Liver (tissue), 9 donors: ENCODE data around the gene ZNF454. TPM values are rescaled to one million over a fixed set of nuclear protein-coding genes. Genes with fewer than 3 reads are reported as not detected.

Experiments
- DNase-seq: peaks from one replicate; pipeline ENCODE4 v3.0.0-alpha.2; 2017; ENCODE audit warnings: low spot score
- H3K27ac ChIP-seq, 2 donors: one replicate each; pipeline ENCODE4 v1.7.0; 2013; ENCODE audit warnings: inconsistent platforms in 2 of 2, low read length in 2 of 2, control low read depth in 1 of 2, low read depth in 1 of 2, mild to moderate bottlenecking in 1 of 2
- H3K27me3 ChIP-seq, 4 donors: one replicate each; pipeline versions ENCODE4 v1.6.1 to v1.7.0; 2013; ENCODE audit warnings: low read length in 3 of 4, inconsistent platforms in 1 of 4, mild to moderate bottlenecking in 1 of 4, moderate library complexity in 1 of 4; ENCODE audit not compliant: control insufficient read depth in 4 of 4, insufficient read depth in 4 of 4
- H3K36me3 ChIP-seq, 4 donors: one replicate each; pipeline versions ENCODE4 v1.6.1 to v1.7.0; 2013; ENCODE audit warnings: low read length in 3 of 4, mild to moderate bottlenecking in 3 of 4, low read depth in 1 of 4, moderate library complexity in 1 of 4; ENCODE audit not compliant: control insufficient read depth in 4 of 4, insufficient read depth in 3 of 4
- H3K4me1 ChIP-seq, 4 donors: one replicate each; pipeline versions ENCODE4 v1.6.1 to v1.7.0; 2013; ENCODE audit warnings: low read length in 3 of 4, mild to moderate bottlenecking in 3 of 4, moderate library complexity in 1 of 4; ENCODE audit not compliant: control insufficient read depth in 4 of 4, insufficient read depth in 4 of 4
- H3K4me3 ChIP-seq, 3 donors: one replicate each; pipeline versions ENCODE4 v1.6.1 to v1.7.0; 2013; ENCODE audit warnings: low read length in 3 of 3, control low read depth in 1 of 3, low read depth in 1 of 3, mild to moderate bottlenecking in 1 of 3
- H3K9ac ChIP-seq, 2 donors: one replicate each; pipeline ENCODE4 v1.7.0; 2013; ENCODE audit warnings: low read length in 2 of 2, mild to moderate bottlenecking in 2 of 2, moderate library complexity in 2 of 2, control low read depth in 1 of 2, low read depth in 1 of 2
- H3K9me3 ChIP-seq, 4 donors: one replicate each; pipeline versions ENCODE4 v1.6.1 to v1.7.0; 2013; ENCODE audit warnings: low read length in 3 of 4; ENCODE audit not compliant: control insufficient read depth in 4 of 4
- ATF3 ChIP-seq: IDR thresholded peaks from 2 replicates; pipeline ENCODE4 v1.6.1; 2016; ENCODE audit warnings: antibody characterized with exemption
- CTCF ChIP-seq: fragments of 150-350 bp; IDR thresholded peaks from 2 replicates; pipeline ENCODE4 v1.5.1; 2017; ENCODE audit warnings: improper control_type of control experiment, low read depth, low read length; ENCODE audit not compliant: missing input control
- EGR1 ChIP-seq, 2 donors: IDR thresholded peaks; 2 replicates each; pipeline ENCODE4 v1.6.1; 2016 to 2018; ENCODE audit warnings: antibody characterized with exemption in 2 of 2, low read depth in 2 of 2
- FOXA1 ChIP-seq: IDR thresholded peaks from 2 replicates; pipeline ENCODE4 v1.6.1; 2016; ENCODE audit warnings: antibody characterized with exemption
- FOXA2 ChIP-seq: IDR thresholded peaks from 2 replicates; pipeline ENCODE4 v1.6.1; 2016; ENCODE audit warnings: antibody characterized with exemption
- GABPA ChIP-seq, 2 donors: IDR thresholded peaks in 1 of 2; conservative IDR thresholded peaks in 1 of 2; 2 replicates each; pipeline ENCODE4 v1.6.1; 2016; ENCODE audit warnings: antibody characterized with exemption in 2 of 2, mild to moderate bottlenecking in 1 of 2, moderate library complexity in 1 of 2
- HNF4A ChIP-seq, 2 donors: conservative IDR thresholded peaks; 2 replicates each; pipeline ENCODE4 v1.6.1; 2016; ENCODE audit warnings: antibody characterized with exemption in 2 of 2, mild to moderate bottlenecking in 2 of 2
- HNF4G ChIP-seq: IDR thresholded peaks from 2 replicates; pipeline ENCODE4 v1.6.1; 2016; ENCODE audit warnings: antibody characterized with exemption
- JUND ChIP-seq, 2 donors: IDR thresholded peaks; 2 replicates each; pipeline ENCODE4 v1.6.1; 2016; ENCODE audit warnings: antibody characterized with exemption in 2 of 2
- MAX ChIP-seq: IDR thresholded peaks from 2 replicates; pipeline ENCODE4 v1.6.1; 2016; ENCODE audit warnings: antibody characterized with exemption
- NR2F2 ChIP-seq: IDR thresholded peaks from 2 replicates; pipeline ENCODE4 v1.6.1; 2016; ENCODE audit warnings: antibody characterized with exemption
- RAD21 ChIP-seq, 2 donors: IDR thresholded peaks; 2 replicates each; pipeline ENCODE4 v1.6.1; 2016; ENCODE audit warnings: antibody characterized with exemption in 2 of 2, mild to moderate bottlenecking in 2 of 2
- RXRA ChIP-seq, 2 donors: IDR thresholded peaks; 2 replicates each; pipeline ENCODE4 v1.6.1; 2017 to 2018; ENCODE audit warnings: antibody characterized with exemption in 2 of 2, mild to moderate bottlenecking in 1 of 2
- SP1 ChIP-seq: IDR thresholded peaks from 2 replicates; pipeline ENCODE4 v1.6.1; 2018; ENCODE audit warnings: antibody characterized with exemption, mild to moderate bottlenecking
- TAF1 ChIP-seq: conservative IDR thresholded peaks from 2 replicates; pipeline ENCODE4 v1.6.1; 2016; ENCODE audit warnings: antibody characterized with exemption, mild to moderate bottlenecking
- YY1 ChIP-seq: IDR thresholded peaks from 2 replicates; pipeline ENCODE4 v1.6.1; 2016; ENCODE audit warnings: antibody characterized with exemption, mild to moderate bottlenecking
- WGBS: extraction: QIAGEN DNeasy Blood & Tissue Kit; methylation state at CpG from one replicate; pipeline ENCODE4 v1.1.7; 2013; 5-methylcytosine and 5-hydroxymethylcytosine counted together
- polyA plus RNA-seq, 2 donors: library from polyadenylated mRNA; stranded (reverse) in 1 of 2; unstranded in 1 of 2; fragments of 200-250 nt in 1 of 2; fragments of >200 nt in 1 of 2; fragmentation: Nextera tagmentation in 1 of 2; extraction: Ambion mirVana in 1 of 2; gene quantifications; one replicate each; pipeline versions ENCODE4 v1.2.1 to v1.2.3, GENCODE V29; 2013 to 2015
- total RNA-seq, 2 donors: library from RNA; depleted of rRNA; stranded (reverse); fragments of >200 nt; gene quantifications; one replicate each; pipeline ENCODE4 v1.2.3, GENCODE V29; 2014
- TF ChIP-seq, protein P1 (sequence below): IDR thresholded peaks from 2 replicates; pipeline ENCODE4 v1.6.1; 2016; ENCODE audit warnings: antibody characterized with exemption
- TF ChIP-seq, protein P2 (sequence below): IDR thresholded peaks from 2 replicates; pipeline ENCODE4 v1.6.1; 2016; ENCODE audit warnings: antibody characterized with exemption, mild to moderate bottlenecking
- donor health status: healthy.
- donor health status: healthy.
- donor health status: healthy.
- donor health status: healthy.
- donor health status: healthy.

Gene ZNF454
- total and polyA plus RNA-seq, 4 donors = 0.09 to 0.50 (median 0.27) TPM

GRCh38 chr5:178965465-178966055, 24.6 kb downstream of the ZNF454 start:
- Histone ChIP-seq H3K4me1 (no peaks in the 10 kb centered on the region), H3K9me3 (peaks cover 32 to 77% (median 55%) of the 10 kb centered on the region in 4 donors), H3K27ac (no peak overlapping the region), H3K36me3 (peaks cover 0 to 4% (median 0%) of the 10 kb centered on the region in 4 donors), H3K9ac (no peak overlapping the region), H3K4me3 (peak overlapping the region in 2 of 3 donors; percentile 26 to 32), H3K27me3 (no peaks in the 10 kb centered on the region)
- no peak for DNase-seq
- 94% methylated on average over 5 of the region's 5 CpGs for WGBS
- no peak for TF ChIP-seq YY1
- TF ChIP-seq MAX = no peak
- no peak for TF ChIP-seq RAD21 (IDR thresholded peaks at IDR 0.05)
- TF ChIP-seq, protein P1, sequence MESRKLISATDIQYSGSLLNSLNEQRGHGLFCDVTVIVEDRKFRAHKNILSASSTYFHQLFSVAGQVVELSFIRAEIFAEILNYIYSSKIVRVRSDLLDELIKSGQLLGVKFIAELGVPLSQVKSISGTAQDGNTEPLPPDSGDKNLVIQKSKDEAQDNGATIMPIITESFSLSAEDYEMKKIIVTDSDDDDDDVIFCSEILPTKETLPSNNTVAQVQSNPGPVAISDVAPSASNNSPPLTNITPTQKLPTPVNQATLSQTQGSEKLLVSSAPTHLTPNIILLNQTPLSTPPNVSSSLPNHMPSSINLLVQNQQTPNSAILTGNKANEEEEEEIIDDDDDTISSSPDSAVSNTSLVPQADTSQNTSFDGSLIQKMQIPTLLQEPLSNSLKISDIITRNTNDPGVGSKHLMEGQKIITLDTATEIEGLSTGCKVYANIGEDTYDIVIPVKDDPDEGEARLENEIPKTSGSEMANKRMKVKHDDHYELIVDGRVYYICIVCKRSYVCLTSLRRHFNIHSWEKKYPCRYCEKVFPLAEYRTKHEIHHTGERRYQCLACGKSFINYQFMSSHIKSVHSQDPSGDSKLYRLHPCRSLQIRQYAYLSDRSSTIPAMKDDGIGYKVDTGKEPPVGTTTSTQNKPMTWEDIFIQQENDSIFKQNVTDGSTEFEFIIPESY = no peak
- TF ChIP-seq, protein P2, sequence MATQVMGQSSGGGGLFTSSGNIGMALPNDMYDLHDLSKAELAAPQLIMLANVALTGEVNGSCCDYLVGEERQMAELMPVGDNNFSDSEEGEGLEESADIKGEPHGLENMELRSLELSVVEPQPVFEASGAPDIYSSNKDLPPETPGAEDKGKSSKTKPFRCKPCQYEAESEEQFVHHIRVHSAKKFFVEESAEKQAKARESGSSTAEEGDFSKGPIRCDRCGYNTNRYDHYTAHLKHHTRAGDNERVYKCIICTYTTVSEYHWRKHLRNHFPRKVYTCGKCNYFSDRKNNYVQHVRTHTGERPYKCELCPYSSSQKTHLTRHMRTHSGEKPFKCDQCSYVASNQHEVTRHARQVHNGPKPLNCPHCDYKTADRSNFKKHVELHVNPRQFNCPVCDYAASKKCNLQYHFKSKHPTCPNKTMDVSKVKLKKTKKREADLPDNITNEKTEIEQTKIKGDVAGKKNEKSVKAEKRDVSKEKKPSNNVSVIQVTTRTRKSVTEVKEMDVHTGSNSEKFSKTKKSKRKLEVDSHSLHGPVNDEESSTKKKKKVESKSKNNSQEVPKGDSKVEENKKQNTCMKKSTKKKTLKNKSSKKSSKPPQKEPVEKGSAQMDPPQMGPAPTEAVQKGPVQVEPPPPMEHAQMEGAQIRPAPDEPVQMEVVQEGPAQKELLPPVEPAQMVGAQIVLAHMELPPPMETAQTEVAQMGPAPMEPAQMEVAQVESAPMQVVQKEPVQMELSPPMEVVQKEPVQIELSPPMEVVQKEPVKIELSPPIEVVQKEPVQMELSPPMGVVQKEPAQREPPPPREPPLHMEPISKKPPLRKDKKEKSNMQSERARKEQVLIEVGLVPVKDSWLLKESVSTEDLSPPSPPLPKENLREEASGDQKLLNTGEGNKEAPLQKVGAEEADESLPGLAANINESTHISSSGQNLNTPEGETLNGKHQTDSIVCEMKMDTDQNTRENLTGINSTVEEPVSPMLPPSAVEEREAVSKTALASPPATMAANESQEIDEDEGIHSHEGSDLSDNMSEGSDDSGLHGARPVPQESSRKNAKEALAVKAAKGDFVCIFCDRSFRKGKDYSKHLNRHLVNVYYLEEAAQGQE = no peak
- TF ChIP-seq CTCF = no peak
- TF ChIP-seq GABPA (IDR thresholded peaks at IDR 0.05 in 1 of 2, conservative IDR thresholded peaks at IDR 0.05 in 1 of 2) = no peak
- no peak for TF ChIP-seq EGR1 (IDR thresholded peaks at IDR 0.05; ENCODE audit: low read depth in 2 of 2)
- TF ChIP-seq RXRA (IDR thresholded peaks at IDR 0.05) = no peak
- no peak for TF ChIP-seq JUND (IDR thresholded peaks at IDR 0.05)
- no peak for TF ChIP-seq ATF3
- no peak for TF ChIP-seq TAF1
- no peak for TF ChIP-seq HNF4G
- TF ChIP-seq HNF4A (conservative IDR thresholded peaks at IDR 0.05) = no peak
- no peak for TF ChIP-seq NR2F2
- TF ChIP-seq FOXA2 = no peak
- TF ChIP-seq FOXA1 = no peak
- TF ChIP-seq SP1 = no peak
